Activated CD4-positive, alpha-beta T cell treated with anti-CD3 and anti-CD28 coated beads, Interleukin-2, amount 50 U/mL, for 1 hour (primary cell): ENCODE measurements around the gene FOXA1.

Experiments
- DNase-seq: peaks from one replicate; pipeline ENCODE4 v3.0.0-alpha.2; 2020

Gene FOXA1

GRCh38 chr14:37601865-37602264 is 6.8 kb upstream of the FOXA1 start:
- no peak for DNase-seq

GRCh38 chr14:37600880-37601741 is 6.1 kb upstream of the FOXA1 start:
- no peak for DNase-seq

- no peak for DNase-seq
These were observed 4.7 kb upstream of the FOXA1 start for GRCh38 chr14:37599507-37600368.

- DNase-seq = no peak
These were observed 3.9 kb upstream of the FOXA1 start for GRCh38 chr14:37598747-37599506.

- DNase-seq = no peak
These were observed 3.1 kb upstream of the FOXA1 start for GRCh38 chr14:37597914-37598746.

- DNase-seq = no peak
These were observed 2.5 kb upstream of the FOXA1 start for GRCh38 chr14:37597538-37597913.

GRCh38 chr14:37596790-37597472 is 1.9 kb upstream of the FOXA1 start:
- no peak for DNase-seq

GRCh38 chr14:37595809-37596621 is 966 bp upstream of the FOXA1 start:
- DNase-seq = peak; percentile 39

GRCh38 chr14:37594238-37594970 is 645 bp downstream of the FOXA1 start:
- no peak for DNase-seq

GRCh38 chr14:37593511-37594237 is 1.4 kb downstream of the FOXA1 start:
- no peak for DNase-seq

GRCh38 chr14:37592482-37593408 is 2.3 kb downstream of the FOXA1 start:
- no peak for DNase-seq

- DNase-seq = no peak
These were observed 3.0 kb downstream of the FOXA1 start for GRCh38 chr14:37591941-37592481.

GRCh38 chr14:37591311-37591940 is 3.6 kb downstream of the FOXA1 start:
- no peak for DNase-seq

GRCh38 chr14:37590428-37591139 is 4.5 kb downstream of the FOXA1 start:
- no peak for DNase-seq

GRCh38 chr14:37589715-37590427 is 5.2 kb downstream of the FOXA1 start:
- DNase-seq = no peak
